Skin of body (tissue), 3 donors: ENCODE measurements around the gene MRPL52. TPM values are rescaled to one million over a fixed set of nuclear protein-coding genes. Genes with fewer than 3 reads are reported as not detected.
A peak's percentile ranks its signal among the peaks of the same experiment; 100 is the strongest.

Source experiments
- DNase-seq: peaks from one replicate; lab custom pipeline; 2025; lab: John Stamatoyannopoulos, UW
- small RNA-seq: library from RNA; depleted of rRNA; stranded (forward); fragments of <200 nt; gene quantifications from one replicate; pipeline ENCODE3, GENCODE V24; 2014; ENCODE audit warnings: low replicate concordance
- total RNA-seq: library from RNA; depleted of rRNA; stranded (reverse); fragments of >200 nt; gene quantifications from one replicate; pipeline ENCODE4 v1.2.3, GENCODE V29; 2014

Gene MRPL52
- total RNA-seq, 1 donor from 2014 or later: 26.3 TPM

DNA sequence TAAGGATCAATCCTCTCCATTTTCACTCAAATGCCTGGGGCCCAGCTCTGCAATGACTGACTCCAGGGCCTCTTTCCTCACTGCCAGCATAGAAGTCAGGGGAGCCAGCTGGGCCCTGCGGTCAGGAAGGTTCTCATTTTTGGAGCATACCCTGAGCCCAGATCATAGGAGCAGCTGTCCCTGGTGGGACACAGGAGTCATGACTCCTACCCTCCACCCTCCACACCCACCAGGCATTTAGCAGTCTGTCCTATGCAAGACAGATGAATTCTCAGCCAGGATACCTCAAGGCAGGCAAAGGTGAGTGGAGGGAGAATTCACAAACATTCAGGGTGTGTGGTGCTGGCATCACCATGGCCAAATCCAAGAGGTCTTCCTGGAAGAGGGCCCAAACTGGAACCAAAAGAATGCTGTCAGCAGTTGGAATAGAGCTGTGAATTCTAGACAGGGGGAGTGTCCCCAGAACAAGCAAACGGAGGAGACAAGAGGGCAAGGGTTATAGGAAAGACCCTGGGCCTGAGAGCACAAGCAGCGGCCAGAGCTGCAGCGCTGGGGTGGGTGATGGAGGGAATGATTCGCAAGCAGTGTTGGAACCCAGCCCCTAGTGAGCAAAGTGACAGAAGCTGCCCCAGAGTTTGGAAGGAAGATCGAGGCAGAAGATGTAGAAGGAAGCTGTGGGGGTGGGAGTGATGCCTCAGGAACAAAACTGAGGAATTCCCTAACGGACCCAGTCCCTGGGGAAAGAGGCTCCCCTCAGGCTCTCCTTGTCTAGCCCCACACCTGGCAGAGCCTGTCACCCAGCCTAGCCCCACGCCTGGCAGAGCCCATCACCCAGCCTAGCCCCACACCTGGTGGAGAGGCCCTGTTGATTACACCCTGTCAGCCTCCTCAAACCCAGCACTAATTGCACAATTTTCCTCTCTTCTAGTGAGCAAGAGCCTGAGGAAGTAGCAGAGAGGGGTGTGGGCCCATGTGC is 48.9 kb downstream of the MRPL52 start:
- DNase-seq: no peak

GRCh38 chr14:22882064-22882463 is 52.4 kb downstream of the MRPL52 start:
- no peak for DNase-seq

GRCh38 chr14:22882529-22883172 is 53.0 kb downstream of the MRPL52 start:
- peak; percentile 21 for DNase-seq

DNA sequence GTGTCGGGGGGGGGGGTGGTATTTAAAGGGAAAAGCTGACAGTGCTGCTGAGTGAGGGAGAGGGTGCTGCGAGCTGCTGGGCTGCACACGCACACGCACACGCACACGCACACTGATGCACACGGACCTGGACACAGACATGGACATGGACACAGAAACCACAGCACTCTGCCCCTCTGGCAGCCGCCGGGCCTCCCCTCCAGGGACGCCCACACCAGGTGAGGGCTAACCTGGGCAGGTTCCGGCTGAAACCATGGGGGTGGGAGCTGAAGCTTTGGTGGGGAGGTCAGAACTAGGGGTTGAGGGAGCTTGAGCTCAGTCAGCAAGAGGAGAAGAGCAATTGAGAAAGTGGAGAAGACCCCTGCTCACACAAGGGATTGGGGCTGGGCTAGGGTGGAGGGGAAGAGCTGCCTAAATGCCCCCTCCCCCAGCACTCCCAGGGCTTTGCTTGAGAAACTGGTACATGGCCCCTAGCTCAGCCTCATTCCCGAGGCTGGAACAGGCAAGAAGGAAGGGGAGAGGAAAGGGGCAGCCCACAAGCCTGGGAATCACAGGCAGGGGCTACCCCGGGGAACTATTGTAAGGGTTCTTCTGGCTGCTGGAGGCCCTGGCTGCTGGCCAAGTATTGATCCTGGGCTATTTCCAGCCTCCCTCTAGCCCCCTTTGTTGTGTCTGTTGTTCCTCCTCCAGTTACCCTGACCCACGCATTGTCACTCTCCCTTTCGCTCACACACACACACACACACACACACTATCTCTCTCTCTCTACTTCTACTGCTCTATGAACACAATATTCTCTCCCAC is 53.7 kb downstream of the MRPL52 start, which contains the start of gene REM2:
Gene REM2 (plus strand): TSS at position 50 of the 804 bp plus-strand sequence. CDS start 66 bp downstream, at position 116.
- DNase-seq: no peak

DNA sequence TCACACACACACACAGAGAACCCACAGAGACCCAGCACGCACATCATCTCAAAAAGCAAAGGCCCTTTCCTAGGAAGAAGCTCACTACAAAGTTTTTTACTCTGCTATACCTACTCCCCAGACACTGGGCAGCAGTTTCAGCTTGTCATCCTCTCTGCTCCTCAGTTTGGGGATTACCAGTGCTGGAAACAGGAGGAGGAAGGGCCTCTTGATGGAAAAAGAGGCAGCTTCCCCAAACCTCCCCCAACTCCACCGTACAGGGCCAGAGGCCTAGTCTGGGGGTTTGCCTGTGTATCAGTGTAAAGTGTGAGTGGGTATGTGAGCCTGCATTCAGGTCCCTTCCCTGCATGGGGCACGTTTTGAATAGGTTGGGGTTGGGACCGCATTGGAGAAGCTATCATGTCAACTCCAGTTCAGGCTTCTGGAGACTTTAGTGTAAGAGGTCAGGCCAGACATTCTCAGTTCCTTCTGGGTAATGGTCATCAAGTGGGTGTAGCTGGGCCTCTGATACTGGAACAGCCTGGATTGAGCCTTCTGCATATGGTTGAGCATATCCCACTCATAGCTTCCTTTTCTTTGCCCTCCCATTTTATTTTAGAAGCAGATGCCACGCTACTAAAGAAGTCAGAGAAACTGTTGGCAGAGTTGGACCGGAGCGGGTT is 54.5 kb downstream of the MRPL52 start:
- no peak for DNase-seq

Small RNA genes lying within 50 kb of the gene (small RNA-seq; reads per million reads assigned to genes)
- not detected for gene RF00019

Other genes with a start within 250 kb of the MRPL52 start
- gene DAD1, start 240.7 kb upstream of the MRPL52 start, total RNA-seq: 164 TPM
- 11.3 TPM for gene ABHD4, start 231.6 kb upstream of the MRPL52 start, total RNA-seq
- gene OR6J1, start 185.5 kb upstream of the MRPL52 start, total RNA-seq: not detected
- gene OXA1L, start 63.2 kb upstream of the MRPL52 start, total RNA-seq: 52.7 TPM
- gene SLC7A7, start 14.5 kb upstream of the MRPL52 start, total RNA-seq: 6.8 TPM
- gene MMP14, start 6.7 kb downstream of the MRPL52 start, total RNA-seq: 171 TPM
- 22.9 TPM for gene LRP10, start 41.9 kb downstream of the MRPL52 start, total RNA-seq
- not detected for gene REM2, start 53.3 kb downstream of the MRPL52 start, total RNA-seq
- 50.2 TPM for gene RBM23, start 89.3 kb downstream of the MRPL52 start, total RNA-seq
- gene PRMT5, start 99.5 kb downstream of the MRPL52 start, total RNA-seq: 39.5 TPM
- gene HAUS4, start 127.2 kb downstream of the MRPL52 start, total RNA-seq: 46.3 TPM
- gene AJUBA, start 152.7 kb downstream of the MRPL52 start, total RNA-seq: 44.7 TPM
- 7.7 TPM for gene C14orf93, start 180.3 kb downstream of the MRPL52 start, total RNA-seq
- gene PSMB5, start 205.0 kb downstream of the MRPL52 start, total RNA-seq: 115 TPM
- not detected for gene PSMB11, start 212.3 kb downstream of the MRPL52 start, total RNA-seq
- 3.4 TPM for gene CDH24, start 227.6 kb downstream of the MRPL52 start, total RNA-seq